IMR-90 (cell line): ENCODE measurements around the gene PCBP1. TPM values are rescaled to one million over a fixed set of nuclear protein-coding genes. Genes with fewer than 3 reads are reported as not detected.

Experiments
- ATAC-seq: fragments of 200-7000 bp; cut with Tn5 transposase; 2 replicates; pipeline ENCODE4 v1.9.1; 2020; ENCODE audit warnings: low read depth, mild to moderate bottlenecking, moderate library complexity
- BruUV-seq: library from RNA; stranded (reverse); fragments of 400-500 nt; replicated peaks from 2 replicates; lab custom pipeline; 2021; lab: Mats Ljungman, UMichigan
- CTCF ChIA-PET: fragments of 300-600 bp; formaldehyde crosslinking; extraction: SDS; loops from one replicate; lab custom pipeline; 2021; ENCODE audit warnings: antibody characterized with exemption; lab: Yijun Ruan, JAX
- POLR2A ChIA-PET: fragments of 300-600 bp; sonication (Branson Sonifier 250); formaldehyde crosslinking; loops from one replicate; lab custom pipeline; 2022; ENCODE audit warnings: antibody characterized with exemption; ENCODE audit not compliant: unreplicated experiment; lab: Charles Lee
- DNase-seq: peaks from one replicate; pipeline ENCODE4 v3.0.0; 2013
- H2AFZ ChIP-seq: replicated peaks from 2 replicates; pipeline ENCODE3; 2013; ENCODE audit warnings: low read length, mild to moderate bottlenecking; ENCODE audit not compliant: poor library complexity
- H2AK5ac ChIP-seq: 2 replicates; pipeline ENCODE4 v1.6.1; 2013; ENCODE audit warnings: low read depth, low read length, inconsistent platforms
- H2AK9ac ChIP-seq: replicated peaks from 2 replicates; pipeline ENCODE3; 2013; ENCODE audit warnings: mild to moderate bottlenecking, low read depth, low read length, moderate library complexity; ENCODE audit not compliant: poor library complexity
- H2BK120ac ChIP-seq: 2 replicates; pipeline ENCODE4 v1.6.1; 2013; ENCODE audit warnings: low read depth, low read length, inconsistent platforms
- H2BK15ac ChIP-seq: 3 replicates; pipeline ENCODE4 v1.6.1; 2013; ENCODE audit warnings: low read depth, low read length, inconsistent platforms
- H2BK20ac ChIP-seq: 2 replicates; pipeline ENCODE4 v1.6.1; 2013; ENCODE audit warnings: low read depth, mild to moderate bottlenecking, inconsistent platforms, low read length, moderate library complexity
- H2BK5ac ChIP-seq: 2 replicates; pipeline ENCODE4 v1.6.1; 2013; ENCODE audit warnings: mild to moderate bottlenecking, low read depth, low read length, inconsistent platforms; ENCODE audit not compliant: poor library complexity, severe bottlenecking
- H3K14ac ChIP-seq: replicated peaks from 2 replicates; pipeline ENCODE4 v1.6.1; 2013; ENCODE audit warnings: low read depth, low read length, inconsistent platforms
- H3K18ac ChIP-seq: 2 replicates; pipeline ENCODE4 v1.6.1; 2013; ENCODE audit warnings: low read depth, low read length, control low read depth
- H3K23ac ChIP-seq: 2 replicates; pipeline ENCODE4 v1.6.1; 2013; ENCODE audit warnings: low read depth, low read length, inconsistent platforms
- H3K27ac ChIP-seq: 2 replicates; pipeline ENCODE4 v1.5.1; 2013; ENCODE audit warnings: mild to moderate bottlenecking, control low read depth, low read length; ENCODE audit not compliant: insufficient read depth
- H3K27me3 ChIP-seq: 2 replicates; pipeline ENCODE4 v1.6.1; 2013; ENCODE audit warnings: low read length; ENCODE audit not compliant: control insufficient read depth, insufficient read depth
- H3K36me3 ChIP-seq: 2 replicates; pipeline ENCODE4 v1.6.1; 2013; ENCODE audit warnings: low read length, mixed read lengths; ENCODE audit not compliant: control insufficient read depth, insufficient read depth
- H3K4ac ChIP-seq: 2 replicates; pipeline ENCODE4 v1.6.1; 2013; ENCODE audit warnings: low read depth, low read length, inconsistent platforms
- H3K4me1 ChIP-seq: 2 replicates; pipeline ENCODE4 v1.6.1; 2013; ENCODE audit warnings: low read length, mixed read lengths; ENCODE audit not compliant: control insufficient read depth, insufficient read depth
- H3K4me2 ChIP-seq: 2 replicates; pipeline ENCODE4 v1.6.1; 2013; ENCODE audit warnings: low read depth, mild to moderate bottlenecking, control low read depth, low read length, moderate library complexity
- H3K4me3 ChIP-seq: 2 replicates; pipeline ENCODE4 v1.5.1; 2013; ENCODE audit warnings: low read depth, mild to moderate bottlenecking, control low read depth, low read length, moderate library complexity; ENCODE audit not compliant: insufficient read depth
- H3K56ac ChIP-seq: 2 replicates; pipeline ENCODE4 v1.6.1; 2013; ENCODE audit warnings: low read length, inconsistent platforms; ENCODE audit not compliant: insufficient read depth; ENCODE audit errors: extremely low read depth
- H3K79me1 ChIP-seq, 2 experiments: 2 replicates each; pipeline ENCODE4 v1.6.1; 2013; ENCODE audit warnings: low read length in 2 of 2, inconsistent platforms in 1 of 2, low read depth in 1 of 2
- H3K9ac ChIP-seq: 2 replicates; pipeline ENCODE4 v1.6.1; 2013; ENCODE audit warnings: low read depth, low read length, control low read depth
- H3K9me1 ChIP-seq: 2 replicates; pipeline ENCODE4 v1.6.1; 2013; ENCODE audit warnings: low read length, inconsistent platforms; ENCODE audit not compliant: insufficient read depth
- H3K9me3 ChIP-seq: 2 replicates; pipeline ENCODE4 v1.6.1; 2013; ENCODE audit warnings: low read length; ENCODE audit not compliant: control insufficient read depth, insufficient read depth
- H4K20me1 ChIP-seq: 2 replicates; pipeline ENCODE4 v1.6.1; 2013; ENCODE audit warnings: low read length, inconsistent platforms; ENCODE audit not compliant: insufficient read depth
- H4K5ac ChIP-seq: 2 replicates; pipeline ENCODE4 v1.6.1; 2013; ENCODE audit warnings: mild to moderate bottlenecking, low read depth, low read length, control low read depth
- H4K8ac ChIP-seq, 2 experiments: 2 replicates each; pipeline ENCODE4 v1.6.1; 2013; ENCODE audit warnings: low read depth in 2 of 2, low read length in 2 of 2, control low read depth in 1 of 2, inconsistent platforms in 1 of 2
- H4K91ac ChIP-seq: 2 replicates; pipeline ENCODE4 v1.6.1; 2013; ENCODE audit warnings: low read depth, low read length, inconsistent platforms; ENCODE audit not compliant: insufficient read depth
- FOS ChIP-seq: fragments of 150-350 bp; IDR thresholded peaks from 2 replicates; pipeline ENCODE4 v1.6.1; 2016; ENCODE audit warnings: low read depth, low read length
- MXI1 ChIP-seq: IDR thresholded peaks from 2 replicates; pipeline ENCODE4 v1.6.1; 2012; ENCODE audit warnings: low read depth, mild to moderate bottlenecking, low read length, moderate library complexity, borderline replicate concordance
- RAD21 ChIP-seq: IDR thresholded peaks from 2 replicates; pipeline ENCODE4 v1.6.1; 2012; ENCODE audit warnings: low read length, improper control_type of control experiment
- RFX5 ChIP-seq: IDR thresholded peaks from 2 replicates; pipeline ENCODE4 v1.8.0; 2012; ENCODE audit warnings: low read depth, mild to moderate bottlenecking, low read length, moderate library complexity
- SMC3 ChIP-seq: fragments of 150-350 bp; IDR thresholded peaks from 2 replicates; pipeline ENCODE4 v1.6.1; 2016; ENCODE audit warnings: low read depth, mild to moderate bottlenecking, antibody characterized with exemption, low read length, moderate library complexity
- WGBS, 2 experiments: methylation state at CpG; one replicate each; pipeline versions ENCODE4 v1.1.5 to v1.1.7; 2013; ENCODE audit warnings: missing lambda C conversion rate in 2 of 2; ENCODE audit not compliant: insufficient read length in 1 of 2; ENCODE audit errors: extremely low coverage in 2 of 2; 5-methylcytosine and 5-hydroxymethylcytosine counted together
- dilution Hi-C: fragments of 300-500 bp; cut with HindIII; formaldehyde crosslinking; loops from one replicate; pipeline ENCODE4 v1.14.3; 2018; ENCODE audit warnings: low sequenced_read_pairs; ENCODE audit not compliant: unreplicated experiment
- in situ Hi-C: fragments of 300-500 bp; cut with MboI; formaldehyde crosslinking; loops from 3 replicates; pipeline ENCODE4 v1.14.3; 2019; ENCODE audit warnings: low sequenced_read_pairs, inconsistent platforms, mixed read lengths
- intact Hi-C: fragments of 100-400 bp; cut with micrococcal nuclease; formaldehyde crosslinking; loops from 2 replicates; pipeline ENCODE4 v1.10.0; 2022
- polyA plus RNA-seq, 3 experiments: library from polyadenylated mRNA; depleted of rRNA; stranded (reverse); fragments of >200 nt; gene quantifications; 2 replicates each; pipeline ENCODE4 v1.2.3, GENCODE V29; 2012; ENCODE audit warnings: low replicate concordance in 1 of 3
- total RNA-seq: library from RNA; depleted of rRNA; stranded (reverse); fragments of >200 nt; gene quantifications from 2 replicates; pipeline ENCODE4 v1.2.3, GENCODE V29; 2012

Gene PCBP1
- total and polyA plus RNA-seq, 2 of the 4 experiments (the other 2 are of a cell fraction), result 33.7 to 166 TPM

GRCh38 chr2:70103531-70104061, 16.3 kb downstream of the PCBP1 start:
- Histone ChIP-seq H3K23ac (no peak overlapping the region), H2AK5ac (no peak overlapping the region), H3K4me2 (no peak overlapping the region), H3K36me3 (no peaks in the 10 kb centered on the region), H3K18ac (no peak overlapping the region), H4K8ac (peak overlapping the region in 1 of 2 experiments; percentile 51; a peak in 1 of 4 replicates), H3K27me3 (no peaks in the 10 kb centered on the region), H2BK20ac (no peak overlapping the region), H3K14ac (no peak overlapping the region), H2AFZ (no peak overlapping the region), H3K27ac (no peak overlapping the region), H3K4ac (no peak overlapping the region), H3K9ac (no peak overlapping the region), H3K4me3 (no peak overlapping the region), H3K4me1 (peaks cover 10% of the 10 kb centered on the region), H4K91ac (no peak overlapping the region), H3K9me3 (no peaks in the 10 kb centered on the region), H3K79me1 (peaks cover 0 to 3% of the 10 kb centered on the region in 2 experiments; a peak in 1 of 4 replicates), H4K5ac (peak overlapping the region; percentile 92), H2BK120ac (no peak overlapping the region), H4K20me1 (no peaks in the 10 kb centered on the region), H2BK15ac (no peak overlapping the region), H3K9me1 (0 out of 2 replicates have a peak, but pooled peaks cover 5% of the 10 kb centered on the region), H2BK5ac (peak overlapping the region; percentile 28), H3K56ac (no peak overlapping the region), H2AK9ac (no peak overlapping the region)
- TF ChIP-seq RFX5 (no peak), SMC3 (no peak), RAD21 (no peak), MXI1 (no peak), FOS (no peak)
- no peak for DNase-seq
- CTCF ChIA-PET, result no interaction called here
- in situ Hi-C loops (no loop called here), dilution Hi-C loops (no loop called here), intact Hi-C loops (no loop called here)
- no peak for ATAC-seq
- BruUV-seq, result no TSS peak
- WGBS, 2 experiments, result 96% methylated on average over 4 of the region's 5 CpGs; no CpG with 5 or more reads in 1 of the 2 experiments
- POLR2A ChIA-PET, result interaction anchor here (1.3 kb wide), 1 partner anchor 17 kb away, joined by 4 read pairs; no protein-coding TSS in a partner anchor
